Pons (tissue), 1 donor: Measurements from ENCODE around the gene TF.

ENCODE experiments used
- DNase-seq: peaks from one replicate; pipeline ENCODE4 v3.0.0-alpha.2; 2016; ENCODE audit warnings: low spot score

Gene TF

DNA sequence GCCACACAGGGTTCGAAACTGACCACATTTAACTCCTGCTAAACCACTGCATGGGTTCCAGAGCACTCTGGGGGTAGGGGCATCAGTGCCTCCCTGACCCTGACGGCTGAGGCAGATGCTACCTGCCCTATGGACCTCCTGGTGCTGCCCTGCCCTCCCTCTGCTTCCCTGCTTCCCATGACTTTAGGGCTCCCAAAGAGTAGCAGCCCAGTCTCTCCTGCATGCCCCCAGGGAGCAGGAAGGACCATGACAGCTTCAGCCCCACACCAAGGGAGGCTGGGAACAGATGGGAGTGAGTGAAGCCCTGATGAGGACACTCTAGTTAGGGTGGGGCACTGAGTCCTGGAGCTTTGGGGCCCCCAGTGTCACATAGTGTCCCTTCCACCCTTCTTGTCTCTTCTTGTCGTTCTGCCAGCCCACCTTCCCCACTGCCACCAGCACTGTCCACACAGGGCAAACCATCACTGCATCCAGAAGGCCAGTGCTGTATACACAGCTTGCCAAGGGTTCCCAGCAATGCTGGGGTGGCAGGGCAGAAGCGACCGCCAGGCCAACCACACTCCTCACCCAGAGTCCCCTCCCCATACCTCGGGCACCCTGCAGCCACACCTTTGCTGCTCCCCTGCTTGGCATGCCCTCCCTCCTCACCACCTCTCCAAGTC is 90.4 kb downstream of the TF start:
- DNase-seq: no peak

DNA sequence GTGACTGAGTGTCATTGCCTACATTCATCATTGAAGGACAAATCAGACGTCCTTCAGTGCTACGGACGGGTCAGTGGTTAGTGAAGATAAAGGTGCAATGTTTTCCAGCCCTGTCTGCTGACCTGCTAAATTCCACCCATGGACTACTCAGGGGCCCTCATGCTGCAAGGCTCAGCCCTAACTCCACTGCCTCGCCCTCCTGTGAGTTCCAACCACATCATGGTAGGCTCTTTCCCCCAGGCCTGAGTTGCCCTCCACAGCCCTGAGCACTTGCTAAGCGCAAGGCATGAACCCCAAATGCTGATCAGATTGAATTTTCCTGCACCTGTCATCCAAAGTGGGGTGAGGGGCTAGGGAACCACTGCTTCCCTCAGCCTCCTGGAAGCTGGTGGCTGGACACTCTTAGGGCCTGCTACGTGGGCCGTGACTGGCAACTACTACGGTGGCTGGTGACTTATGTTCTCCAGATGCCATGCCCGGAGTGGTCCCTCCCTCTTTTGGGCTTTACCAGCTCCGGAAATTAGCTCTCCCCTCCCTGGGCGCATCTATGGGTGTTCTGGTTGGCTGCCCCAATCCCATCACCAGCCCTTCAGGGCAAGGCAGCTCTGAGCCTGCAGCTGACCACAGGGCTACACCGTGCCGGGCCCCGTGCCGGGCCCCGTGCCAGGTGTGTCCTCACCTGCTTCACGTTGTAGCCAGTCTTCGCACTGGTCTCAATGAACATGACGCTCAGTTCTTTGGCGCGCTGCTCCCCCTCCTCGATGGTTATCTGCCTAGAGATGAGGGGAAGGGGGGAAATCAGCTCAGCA is 91.5 kb downstream of the TF start:
- no peak for DNase-seq

DNA sequence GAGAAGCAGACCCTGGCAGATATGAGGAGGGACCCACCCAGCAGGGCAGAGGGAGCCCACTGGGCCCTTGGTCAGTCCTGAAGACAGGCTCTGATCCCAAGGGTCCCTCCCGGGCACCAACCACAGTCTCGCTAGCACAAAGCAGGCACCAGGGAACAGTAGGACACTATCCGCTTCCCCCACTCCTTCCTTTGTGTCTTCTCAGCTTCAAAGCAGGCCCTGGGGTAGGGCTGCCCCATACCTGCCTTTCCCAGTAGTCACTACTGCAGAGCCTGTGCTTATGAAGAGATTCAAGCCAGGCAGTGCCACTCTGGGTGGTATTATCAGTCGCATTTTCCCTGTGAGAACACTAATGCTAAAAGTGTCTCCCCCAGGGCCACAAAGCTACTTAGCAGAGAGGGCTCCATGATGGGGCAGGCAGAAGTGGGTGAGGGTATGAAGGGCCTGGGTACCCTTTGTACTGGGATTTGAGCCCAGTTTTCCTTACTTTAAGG is 92.2 kb downstream of the TF start:
- no peak for DNase-seq

DNA sequence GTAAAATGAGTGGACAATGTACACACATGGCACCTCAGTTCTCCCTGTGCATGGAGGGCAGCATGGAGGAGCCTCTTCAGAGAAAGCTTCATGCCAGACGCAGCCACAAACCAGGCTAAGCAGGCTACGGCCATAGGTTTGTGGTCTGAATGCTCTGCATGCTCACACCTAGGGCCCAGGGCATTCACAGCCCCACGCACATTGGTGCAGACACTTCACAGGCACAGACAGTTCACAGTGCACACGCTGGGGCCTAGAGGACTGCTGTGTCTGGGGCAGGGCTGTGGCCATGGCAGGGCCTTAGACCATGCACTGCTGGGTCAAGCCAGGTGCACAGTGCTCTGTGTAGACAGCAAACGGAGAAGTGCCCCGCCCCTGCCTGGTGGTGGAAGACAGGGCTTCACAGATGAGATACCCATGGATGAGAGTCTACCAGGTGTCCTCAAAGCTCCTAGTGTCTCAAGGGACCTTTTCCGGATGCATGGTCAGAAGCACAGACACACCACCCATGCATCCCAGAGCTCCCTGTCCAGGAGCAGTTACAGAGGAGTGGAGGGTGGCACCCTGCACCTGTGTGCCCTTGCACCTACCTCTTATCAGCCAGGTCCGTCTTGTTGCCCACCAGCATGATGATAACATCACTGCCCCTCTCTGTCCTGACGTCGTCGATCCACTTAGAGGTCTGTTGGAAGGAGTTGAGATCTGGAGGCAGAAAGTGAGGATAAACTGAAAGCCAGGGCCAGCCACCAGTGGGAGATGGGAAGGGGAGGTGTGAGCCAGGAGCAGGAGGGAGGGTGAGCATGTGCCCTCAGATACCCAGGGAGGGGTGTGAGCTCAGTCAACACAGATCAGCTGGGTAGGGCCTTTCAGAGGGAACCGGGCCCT is 93.0 kb downstream of the TF start:
- DNase-seq: no peak

DNA sequence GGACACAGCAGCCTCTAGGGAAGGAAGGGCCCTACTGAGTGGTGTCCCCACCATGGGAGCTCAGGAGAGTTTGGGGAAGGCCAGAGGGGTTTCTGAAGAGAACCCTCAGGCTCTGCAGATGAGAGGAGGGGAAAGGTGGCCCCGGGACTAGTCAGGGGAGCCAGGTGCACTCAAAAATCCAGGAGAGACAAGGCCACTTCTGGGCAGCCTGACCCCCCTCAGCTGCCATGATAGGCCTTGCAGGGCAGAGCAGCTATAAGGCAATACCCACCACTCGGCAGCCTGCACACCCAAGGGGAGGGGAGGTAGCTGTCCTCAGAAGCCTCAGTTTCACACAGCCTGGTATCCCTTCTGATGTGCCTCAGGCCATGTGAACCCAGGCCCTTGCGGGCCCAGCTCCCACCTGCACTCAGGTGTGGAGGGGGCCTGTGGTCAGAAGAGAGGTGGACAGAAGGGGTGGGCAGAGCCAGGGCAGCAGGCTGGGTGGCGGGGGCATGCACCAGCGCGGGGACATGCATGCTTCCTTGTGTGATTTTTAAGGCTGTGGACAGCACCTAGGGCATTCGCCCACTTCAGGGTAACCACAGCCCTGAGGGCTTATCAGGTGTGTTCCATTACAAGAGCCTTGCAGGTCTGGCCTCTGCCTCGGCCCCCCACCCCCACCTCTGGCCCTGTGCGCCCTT is 94.0 kb downstream of the TF start:
- no peak for DNase-seq

DNA sequence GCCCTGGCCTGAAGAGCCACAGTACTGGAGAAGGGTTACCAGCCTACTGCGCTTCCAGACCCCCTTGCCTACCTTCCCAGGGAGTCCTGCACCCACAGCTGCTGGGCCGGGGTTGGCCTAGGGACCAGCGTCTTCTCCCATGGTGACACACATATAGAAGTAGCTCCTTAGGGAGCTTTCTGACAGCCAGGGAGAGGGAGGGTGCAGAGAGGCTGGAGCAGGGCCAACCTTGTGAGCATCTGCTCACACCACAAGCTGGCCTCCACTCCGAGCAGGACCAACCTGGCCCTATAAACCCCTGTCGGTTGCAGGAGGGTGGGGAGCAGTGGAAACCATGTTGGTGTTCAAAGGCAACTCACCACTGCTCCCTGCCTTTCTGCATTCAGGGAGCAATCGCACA is 94.6 kb downstream of the TF start:
- no peak for DNase-seq

DNA sequence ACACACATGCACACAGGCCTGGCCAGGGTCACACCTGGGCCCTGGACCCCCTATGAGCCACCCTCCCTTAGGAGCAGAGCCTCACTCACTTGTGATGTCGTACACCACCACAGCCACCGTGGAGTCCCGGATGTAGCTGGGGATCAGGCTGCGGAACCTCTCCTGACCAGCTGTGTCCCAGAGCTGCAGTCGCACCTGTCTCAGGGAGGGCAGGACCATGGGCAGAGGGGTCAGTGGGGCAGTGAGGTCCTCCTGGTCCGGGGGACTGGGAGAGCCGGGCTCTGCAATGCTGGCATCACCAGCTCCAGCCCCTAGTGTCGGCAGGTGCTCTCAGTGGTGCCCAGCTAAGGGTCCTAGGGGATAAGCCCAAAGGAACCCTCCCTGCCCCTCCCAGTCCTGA is 95.0 kb downstream of the TF start:
- DNase-seq: no peak

DNA sequence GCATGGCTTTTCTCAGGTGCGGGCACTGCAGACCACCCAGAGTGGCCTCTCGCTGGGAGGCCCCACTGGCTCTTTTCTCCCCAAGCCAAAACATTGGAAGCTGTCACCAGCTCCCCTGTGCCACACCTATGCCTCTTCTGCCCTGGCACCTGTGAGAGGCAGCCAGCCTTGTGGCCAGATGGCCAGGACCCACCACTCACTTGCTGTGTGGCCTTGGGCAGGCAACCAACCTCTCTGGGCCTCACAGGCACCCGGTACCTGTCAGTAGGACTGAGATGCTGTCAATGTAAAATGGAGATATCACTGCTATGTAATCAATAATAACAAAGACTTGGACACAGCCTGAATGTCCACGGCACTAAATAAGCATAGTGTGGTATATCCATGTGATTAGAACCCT is 96.0 kb downstream of the TF start:
- DNase-seq: no peak

DNA sequence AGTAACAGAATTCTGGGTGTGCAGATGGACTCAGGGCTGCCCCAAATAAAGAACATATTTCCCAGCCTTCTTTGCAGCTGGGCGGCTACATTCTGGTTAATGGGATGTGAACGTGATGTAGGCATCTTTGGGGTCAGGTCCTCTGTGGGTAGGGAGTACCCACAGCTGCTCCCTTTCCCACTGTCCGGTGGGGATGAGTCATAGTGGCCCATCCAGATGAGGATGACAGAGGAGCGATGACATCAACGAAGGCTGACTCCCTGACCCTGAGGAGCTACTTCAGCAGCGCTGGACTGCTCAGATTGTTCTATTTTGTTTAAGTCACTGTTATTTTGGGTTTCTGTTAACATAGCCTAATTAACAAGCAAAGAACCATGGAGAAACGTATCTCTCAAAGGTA is 97.4 kb downstream of the TF start:
- no peak for DNase-seq

DNA sequence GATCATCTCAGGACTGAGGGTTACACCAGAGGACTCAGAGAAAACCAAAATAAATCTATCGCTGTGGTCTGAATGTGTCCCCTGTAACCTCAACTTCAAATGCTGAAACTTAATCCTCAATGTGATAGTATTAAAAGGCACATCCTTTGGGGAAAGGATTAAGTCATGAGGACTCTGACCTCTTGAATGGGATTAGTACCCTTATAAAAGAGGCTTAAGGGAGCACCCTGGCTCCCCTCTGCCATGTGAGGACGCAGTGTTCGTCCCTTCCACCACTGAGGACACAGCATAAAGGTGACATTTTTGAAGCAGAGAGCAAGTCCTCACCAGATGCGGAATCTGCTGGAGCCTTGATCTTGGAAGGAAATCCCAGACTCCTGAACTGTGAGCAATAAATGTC is 98.9 kb downstream of the TF start:
- no peak for DNase-seq
